Measurements from ENCODE around the gene PLEKHG2.
A peak's percentile ranks its signal among the peaks of the same experiment; 100 is the strongest.
"Not testable (repeated sequence)": the region's sequence is repeated elsewhere in the genome, so short reads cannot be mapped to it uniquely, and the experiment has no call there.

Gene PLEKHG2

DNA sequence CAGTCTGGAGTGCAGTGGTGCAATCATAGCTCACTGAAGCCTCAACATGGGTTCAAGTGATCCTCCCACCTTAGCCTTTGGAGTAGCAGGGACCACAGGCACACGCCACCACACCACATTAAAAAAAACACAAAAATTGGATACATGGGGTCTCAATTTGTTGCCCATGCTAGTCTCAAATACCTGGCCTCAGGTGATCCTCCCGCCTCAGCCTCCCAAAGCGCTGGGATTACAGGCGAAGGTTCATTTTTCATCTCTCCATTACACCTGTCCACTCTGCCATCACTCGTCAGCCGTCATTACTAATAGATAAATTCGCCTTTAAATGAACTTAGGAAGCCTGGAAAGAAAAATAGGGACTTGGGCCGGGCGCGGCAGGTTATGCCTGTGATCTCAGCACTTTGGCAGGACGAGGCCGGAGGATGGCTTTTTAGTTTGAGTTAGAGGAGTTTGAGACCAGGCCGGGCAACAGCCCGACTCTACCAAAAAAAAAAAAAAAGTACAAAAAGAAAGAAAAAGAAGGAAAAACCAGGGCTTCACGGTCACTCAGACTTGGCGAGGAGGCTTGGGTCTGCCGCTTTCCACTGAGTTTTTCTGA lies 32.2 kb downstream of the PLEKHG2 start:
- peak overlapping the region; percentile 99 for H3K4me3 ChIP-seq (replicated peaks; ENCODE audit: low read depth, low read length)
- DNase-seq (ENCODE audit: extremely low read depth, low read depth): no peak

DNA sequence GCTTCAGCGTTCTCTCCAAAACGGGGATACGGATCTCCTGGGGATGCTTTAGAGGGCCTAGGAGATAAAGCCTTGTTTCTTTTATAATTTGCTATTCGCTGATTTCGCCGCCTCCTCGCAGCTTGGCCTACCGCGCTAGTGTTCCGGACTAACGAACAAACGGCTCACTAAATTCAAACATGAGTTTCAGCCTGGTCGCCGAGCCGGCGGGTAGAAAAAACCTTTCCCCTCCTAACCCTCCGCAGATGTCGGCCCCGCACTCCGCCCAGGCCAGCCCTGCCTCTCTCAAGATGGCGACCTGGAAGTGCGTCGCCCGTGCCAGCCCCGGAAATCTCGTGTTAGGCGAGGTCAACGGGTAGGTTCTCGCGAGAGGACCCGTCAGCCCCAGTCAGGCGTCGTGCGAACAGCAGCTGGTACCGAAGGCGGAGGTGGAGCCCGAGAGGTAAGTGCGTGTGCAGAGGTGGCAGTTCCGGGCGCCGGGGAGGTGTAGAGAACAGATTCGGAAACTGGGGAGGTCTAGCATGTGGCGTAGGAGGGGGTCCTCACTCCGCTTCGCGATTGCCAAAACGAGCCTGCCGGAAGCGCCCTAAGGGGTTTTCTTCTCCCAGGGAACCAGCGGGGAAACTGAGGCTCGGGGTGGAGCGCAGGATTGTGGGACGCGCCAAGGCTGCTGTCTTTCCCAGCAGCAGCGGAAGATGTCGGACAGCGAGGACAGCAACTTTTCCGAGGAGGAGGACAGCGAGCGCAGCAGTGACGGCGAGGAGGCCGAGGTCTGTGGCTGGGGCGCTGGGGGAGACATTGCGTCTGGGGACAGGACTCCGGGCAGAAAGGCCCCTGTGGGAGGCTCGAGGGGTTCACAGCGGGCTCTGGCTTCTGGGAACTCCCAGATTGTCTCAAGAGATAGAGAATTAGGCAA lies 33.0 kb downstream of the PLEKHG2 start, which contains the start of gene SUPT5H:
Gene SUPT5H, plus strand, starts transcription at position 387 of the 916 bp plus-strand sequence. Its CDS starts 309 bp downstream, at position 696.
- TF ChIP-seq, protein P1, sequence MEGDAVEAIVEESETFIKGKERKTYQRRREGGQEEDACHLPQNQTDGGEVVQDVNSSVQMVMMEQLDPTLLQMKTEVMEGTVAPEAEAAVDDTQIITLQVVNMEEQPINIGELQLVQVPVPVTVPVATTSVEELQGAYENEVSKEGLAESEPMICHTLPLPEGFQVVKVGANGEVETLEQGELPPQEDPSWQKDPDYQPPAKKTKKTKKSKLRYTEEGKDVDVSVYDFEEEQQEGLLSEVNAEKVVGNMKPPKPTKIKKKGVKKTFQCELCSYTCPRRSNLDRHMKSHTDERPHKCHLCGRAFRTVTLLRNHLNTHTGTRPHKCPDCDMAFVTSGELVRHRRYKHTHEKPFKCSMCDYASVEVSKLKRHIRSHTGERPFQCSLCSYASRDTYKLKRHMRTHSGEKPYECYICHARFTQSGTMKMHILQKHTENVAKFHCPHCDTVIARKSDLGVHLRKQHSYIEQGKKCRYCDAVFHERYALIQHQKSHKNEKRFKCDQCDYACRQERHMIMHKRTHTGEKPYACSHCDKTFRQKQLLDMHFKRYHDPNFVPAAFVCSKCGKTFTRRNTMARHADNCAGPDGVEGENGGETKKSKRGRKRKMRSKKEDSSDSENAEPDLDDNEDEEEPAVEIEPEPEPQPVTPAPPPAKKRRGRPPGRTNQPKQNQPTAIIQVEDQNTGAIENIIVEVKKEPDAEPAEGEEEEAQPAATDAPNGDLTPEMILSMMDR (IDR thresholded peaks at IDR 0.05; ENCODE audit: low read depth, low read length, missing control alignments): no peak
- peak; percentile 93 for DNase-seq (ENCODE audit: extremely low read depth, low read depth)
- H3K4me3 ChIP-seq (replicated peaks; ENCODE audit: low read depth, low read length): peak within 1 kb of the TSS; percentile 99

More for the DNA sequence above, 32.2 kb downstream of the PLEKHG2 start:
- TF ChIP-seq, protein P1 (IDR thresholded peaks at IDR 0.05; ENCODE audit: low read depth, low read length, missing control alignments): no peak

DNA sequence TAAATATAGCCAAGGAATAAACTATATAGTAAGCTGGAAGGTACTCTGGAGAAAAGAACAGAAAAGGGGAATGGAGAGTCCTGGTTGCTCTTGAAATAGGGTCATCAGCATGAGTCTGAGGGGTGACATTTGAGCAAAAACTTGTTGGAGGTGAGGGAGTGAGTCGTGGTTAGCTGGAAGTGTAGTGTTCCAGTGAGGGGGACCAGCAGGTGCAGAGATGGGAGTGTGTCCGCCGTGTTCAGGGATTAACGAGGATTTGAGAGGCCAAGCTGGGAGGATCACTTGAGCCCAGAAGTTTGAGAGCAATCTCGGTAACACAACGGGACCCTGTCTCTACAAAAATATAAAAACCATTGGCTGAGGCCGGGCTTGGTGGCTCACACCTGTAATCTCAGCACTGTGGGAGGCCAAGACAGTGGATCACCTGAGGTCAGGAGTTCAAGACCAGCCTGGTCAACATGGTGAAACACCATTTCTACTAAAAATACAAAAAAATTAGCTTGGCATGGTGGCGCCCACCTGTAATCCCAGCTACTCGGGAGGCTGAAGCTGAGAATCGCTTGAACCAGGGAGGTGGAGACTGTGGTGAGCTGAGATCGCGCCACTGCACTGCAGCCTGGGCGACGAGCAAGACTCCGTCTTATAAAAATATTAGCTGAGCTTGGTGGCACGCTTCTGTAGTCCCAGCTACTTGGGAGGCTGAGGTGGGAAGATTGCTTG lies 34.1 kb downstream of the PLEKHG2 start:
- TF ChIP-seq, protein P1 (IDR thresholded peaks at IDR 0.05; ENCODE audit: low read depth, low read length, missing control alignments): no peak
- peak overlapping the region; percentile 99 for H3K4me3 ChIP-seq (replicated peaks; ENCODE audit: low read depth, low read length)
- DNase-seq (ENCODE audit: extremely low read depth, low read depth): no peak

- no peak overlapping the region for H3K4me3 ChIP-seq (replicated peaks; ENCODE audit: low read depth, low read length)
- no peak for DNase-seq (ENCODE audit: extremely low read depth, low read depth)
- TF ChIP-seq, protein P1 (IDR thresholded peaks at IDR 0.05; ENCODE audit: low read depth, low read length, missing control alignments): no peak
Measured at GRCh38 chr19:39448271-39448670, 35.8 kb downstream of the PLEKHG2 start.

DNA sequence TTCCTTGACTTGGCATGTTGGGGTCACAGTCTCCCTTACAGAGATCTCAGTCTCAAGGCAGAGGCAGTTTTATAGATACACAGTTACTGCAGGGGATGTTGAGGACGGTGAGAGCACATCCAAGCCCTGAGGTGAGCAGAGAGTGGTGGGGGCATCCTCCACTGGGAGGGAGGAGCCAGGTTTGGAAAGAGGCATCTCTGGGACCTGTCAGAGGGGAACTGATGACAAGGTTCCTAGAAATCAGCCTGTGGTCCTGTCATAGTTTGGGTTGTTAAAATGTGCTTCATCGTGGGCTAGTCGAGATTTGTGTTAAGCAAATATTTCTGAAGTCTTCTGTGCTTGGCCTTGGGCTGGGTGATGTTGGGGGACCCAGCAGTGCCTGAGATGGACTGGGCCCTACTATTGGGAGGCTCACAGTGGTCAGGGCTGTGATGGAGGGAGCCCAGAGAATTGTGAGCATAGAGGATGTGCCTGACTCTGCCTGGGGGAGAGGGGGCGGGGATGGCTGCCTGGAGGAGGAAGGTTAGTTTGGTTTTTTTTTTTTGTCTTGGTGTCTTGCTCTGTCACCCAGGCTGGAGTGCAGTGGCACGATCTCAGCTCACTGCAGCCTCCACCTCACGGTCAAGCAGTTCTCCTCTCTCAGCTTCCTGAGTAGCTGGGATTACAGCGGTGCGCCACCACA lies 36.8 kb downstream of the PLEKHG2 start:
- TF ChIP-seq, protein P1 (IDR thresholded peaks at IDR 0.05; ENCODE audit: low read depth, low read length, missing control alignments): no peak
- DNase-seq (ENCODE audit: extremely low read depth, low read depth): no peak
- H3K4me3 ChIP-seq (replicated peaks; ENCODE audit: low read depth, low read length): no peak overlapping the region

- not testable (repeated sequence) for H3K4me3 ChIP-seq (replicated peaks; ENCODE audit: low read depth, low read length); DNase-seq (ENCODE audit: extremely low read depth, low read depth)
Measured at GRCh38 chr19:39451257-39451656, 38.8 kb downstream of the PLEKHG2 start.

Data from HFF-Myc (cell line).